Common myeloid progenitor, CD34-positive (primary cell): ENCODE results near the gene ELF3.
A peak's percentile ranks its signal among the peaks of the same experiment; 100 is the strongest.
"Not testable (repeated sequence)": the region's sequence is repeated elsewhere in the genome, so short reads cannot be mapped to it uniquely, and the experiment has no call there.

ENCODE experiments used
- CTCF ChIA-PET: fragments of 350-600 bp; sonication (Branson Sonifier 250); formaldehyde crosslinking; loops from one replicate; lab custom pipeline; 2021; ENCODE audit warnings: antibody characterized with exemption; lab: Charles Lee
- POLR2A ChIA-PET: fragments of 350-600 bp; sonication (Branson Sonifier 250); formaldehyde crosslinking; loops from one replicate; lab custom pipeline; 2021; ENCODE audit warnings: antibody characterized with exemption; lab: Charles Lee
- DNase-seq, 3 donors: peaks; one replicate each; pipeline versions ENCODE4 v3.0.0 to v3.0.0-alpha.2; 2013
- H3K27ac ChIP-seq, 2 experiments: 1 replicate in 1 of 2; 2 replicates in 1 of 2; pipeline ENCODE4 v1.7.0; 2013; ENCODE audit warnings: inconsistent platforms in 2 of 2, low read length in 2 of 2, mild to moderate bottlenecking in 2 of 2, low read depth in 1 of 2, moderate library complexity in 1 of 2; ENCODE audit not compliant: severe bottlenecking in 2 of 2, insufficient read depth in 1 of 2, poor library complexity in 1 of 2
- H3K27me3 ChIP-seq, 5 experiments: replicated peaks in 2 of 5; 1 replicate in 3 of 5; 2 replicates in 2 of 5; pipeline versions ENCODE4 v1.6.1 to v1.7.0; 2013; ENCODE audit warnings: low read length in 4 of 5, mild to moderate bottlenecking in 2 of 5, moderate library complexity in 2 of 5, inconsistent platforms in 1 of 5; ENCODE audit not compliant: insufficient read depth in 5 of 5, control insufficient read depth in 4 of 5
- H3K36me3 ChIP-seq, 4 experiments: 1 replicate in 2 of 4; 2 replicates in 2 of 4; pipeline versions ENCODE4 v1.6.1 to v1.7.0; 2013; ENCODE audit warnings: low read length in 3 of 4, control low read depth in 1 of 4, mild to moderate bottlenecking in 1 of 4; ENCODE audit not compliant: control insufficient read depth in 4 of 4, insufficient read depth in 4 of 4
- H3K4me1 ChIP-seq, 4 experiments: 1 replicate in 3 of 4; 2 replicates in 1 of 4; pipeline versions ENCODE4 v1.6.1 to v1.7.1; 2013; ENCODE audit warnings: low read length in 3 of 4, mild to moderate bottlenecking in 3 of 4, control low read depth in 1 of 4, inconsistent platforms in 1 of 4, moderate library complexity in 1 of 4; ENCODE audit not compliant: control insufficient read depth in 4 of 4, insufficient read depth in 4 of 4; ENCODE audit errors: control extremely low read depth in 1 of 4
- H3K4me3 ChIP-seq, 7 experiments: 1 replicate in 4 of 7; 2 replicates in 3 of 7; pipeline versions ENCODE4 v1.5.1 to v1.7.0; 2013; ENCODE audit warnings: mild to moderate bottlenecking in 7 of 7, low read length in 6 of 7, moderate library complexity in 6 of 7, inconsistent platforms in 2 of 7, low read depth in 2 of 7, control low read depth in 1 of 7; ENCODE audit not compliant: insufficient read depth in 4 of 7, control insufficient read depth in 1 of 7; ENCODE audit errors: extremely low read depth in 1 of 7
- H3K9me3 ChIP-seq, 5 experiments: 1 replicate in 4 of 5; 2 replicates in 1 of 5; pipeline versions ENCODE4 v1.6.1 to v1.7.1; 2013; ENCODE audit warnings: low read length in 4 of 5, mild to moderate bottlenecking in 2 of 5, inconsistent platforms in 1 of 5, low read depth in 1 of 5, moderate library complexity in 1 of 5; ENCODE audit not compliant: control insufficient read depth in 4 of 5, insufficient read depth in 2 of 5; ENCODE audit errors: control extremely low read depth in 1 of 5
- WGBS: methylation state at CpG from one replicate; pipeline ENCODE4 v1.1.5; 2013; ENCODE audit not compliant: insufficient coverage; 5-methylcytosine and 5-hydroxymethylcytosine counted together

ELF3 gene

DNA sequence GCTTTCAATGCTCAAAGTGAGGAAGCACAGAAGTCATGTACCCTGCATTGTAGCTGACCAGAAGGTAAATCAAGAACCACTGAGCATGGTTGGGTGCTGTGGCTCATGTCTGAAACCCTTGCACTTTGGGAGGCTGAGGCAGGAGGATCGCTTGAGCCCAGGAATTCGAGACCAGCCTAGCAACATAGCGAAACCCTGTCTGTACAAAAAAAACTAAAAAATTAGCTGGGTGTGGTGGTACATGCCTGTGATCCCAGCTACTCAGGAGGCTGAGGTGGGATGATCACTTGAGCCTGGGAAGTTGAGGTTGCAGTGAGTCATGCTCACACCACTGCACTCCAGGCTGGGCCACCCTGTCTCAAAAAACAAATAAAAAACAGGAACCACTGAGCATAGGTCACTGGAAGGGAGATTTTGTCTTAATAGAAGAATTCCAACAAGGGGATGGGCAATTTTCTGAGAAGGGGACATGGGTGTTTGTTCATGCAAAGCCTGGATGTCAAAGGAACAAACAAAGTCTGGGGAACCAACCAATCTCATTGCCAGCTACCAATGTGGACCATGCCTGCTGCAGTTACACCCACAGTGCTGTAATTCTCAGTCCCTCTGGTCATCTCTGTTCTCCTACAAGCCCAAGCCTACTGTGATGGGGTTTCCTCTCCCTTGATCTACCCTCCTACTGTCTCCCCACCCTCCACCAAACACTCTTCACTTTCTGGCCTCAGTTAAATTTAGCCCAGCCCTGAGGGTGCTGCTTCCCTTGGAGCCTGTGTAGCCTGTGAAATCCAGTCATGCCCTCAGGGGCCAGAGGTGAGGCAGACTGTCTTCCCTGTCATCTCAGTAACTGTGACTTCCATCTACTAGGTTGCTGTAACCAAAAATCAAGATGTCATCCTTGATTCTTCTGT lies 47.9 kb downstream of the ELF3 start:
- POLR2A ChIA-PET = no interaction called here
- 100% methylated on average over 1 of the region's 3 CpGs for WGBS
- Histone ChIP-seq H3K9me3 (no peaks in the 10 kb centered on the region), H3K27ac (no peak overlapping the region), H3K4me3 (no peak overlapping the region), H3K27me3 (no peaks in the 10 kb centered on the region), H3K36me3 (no peaks in the 10 kb centered on the region), H3K4me1 (no peaks in the 10 kb centered on the region)
- DNase-seq = peak; percentile 12 to 31 (median 29)
- CTCF ChIA-PET = interaction anchor here (2.1 kb wide), 1 partner anchor 10 kb away, joined by 4 read pairs; no protein-coding TSS in a partner anchor

DNA sequence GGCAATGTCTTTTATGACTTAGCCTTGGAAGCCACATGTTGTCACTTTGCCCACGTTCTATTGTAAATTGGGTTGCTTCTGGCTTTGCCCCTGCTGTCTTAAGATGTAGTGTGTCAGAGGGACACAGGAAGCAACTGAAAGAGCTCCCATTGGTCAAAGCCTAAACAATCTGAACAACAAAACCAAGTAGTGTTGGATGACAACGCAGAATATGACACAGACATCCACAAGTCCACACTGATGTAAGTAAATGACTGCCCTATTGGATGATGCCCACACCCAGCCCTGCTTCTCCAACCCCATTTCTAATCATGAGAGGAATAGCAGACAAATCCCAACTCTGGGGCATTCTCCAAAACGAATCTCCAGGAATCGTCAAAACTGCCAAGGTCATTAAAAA lies 50.7 kb downstream of the ELF3 start:
- CTCF ChIA-PET = no interaction called here
- 97% methylated on average over 4 of the region's 4 CpGs for WGBS
- Histone ChIP-seq H3K36me3 (no peaks in the 10 kb centered on the region), H3K27me3 (no peaks in the 10 kb centered on the region), H3K4me3 (no peak overlapping the region), H3K27ac (no peak overlapping the region), H3K9me3 (no peaks in the 10 kb centered on the region), H3K4me1 (no peaks in the 10 kb centered on the region)
- no peak for DNase-seq
- POLR2A ChIA-PET = no interaction called here

DNA sequence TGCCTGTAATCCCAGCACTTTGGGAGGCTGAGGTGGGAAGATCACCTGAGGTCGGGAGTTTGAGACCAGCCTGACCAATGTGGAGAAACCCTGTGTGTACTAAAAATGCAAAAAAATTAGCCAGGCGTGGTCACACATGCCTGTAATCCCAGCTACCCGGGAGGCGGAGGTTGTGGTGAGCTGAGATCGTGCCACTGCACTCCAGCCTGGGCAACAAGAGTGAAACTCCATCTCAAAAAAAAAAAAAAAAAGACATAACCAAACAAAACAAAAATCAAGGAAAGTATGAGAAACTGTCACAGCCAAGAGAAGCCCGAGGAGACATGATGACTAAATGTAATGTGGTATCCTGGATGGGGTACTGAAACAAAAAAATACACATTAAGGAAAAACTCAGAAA lies 51.4 kb downstream of the ELF3 start:
- DNase-seq, H3K4me1 ChIP-seq, H3K4me3 ChIP-seq, POLR2A ChIA-PET, CTCF ChIA-PET, H3K36me3 ChIP-seq, H3K27me3 ChIP-seq, H3K27ac ChIP-seq, H3K9me3 ChIP-seq: not testable (repeated sequence)
- 93% methylated on average over 4 of the region's 6 CpGs for WGBS

DNA sequence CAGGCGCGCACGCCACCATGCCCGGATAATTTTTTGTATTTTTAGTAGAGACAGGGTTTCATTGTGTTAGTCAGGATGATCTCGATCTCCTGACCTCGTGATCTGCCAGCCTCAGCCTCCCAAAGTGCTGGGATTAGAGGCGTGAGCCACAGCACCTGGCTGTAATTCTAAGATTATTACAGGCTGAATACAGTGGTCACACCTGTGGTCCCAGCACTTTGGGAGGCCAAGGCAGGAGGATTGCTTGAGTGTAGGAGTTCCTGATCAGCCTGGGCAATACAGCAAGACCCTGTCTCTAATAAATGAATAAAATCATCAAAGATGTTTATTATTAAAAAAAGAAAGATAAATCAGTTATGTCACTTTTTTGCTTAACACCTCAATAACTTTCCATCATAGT lies 52.2 kb downstream of the ELF3 start:
- H3K4me3 ChIP-seq, H3K27me3 ChIP-seq, H3K27ac ChIP-seq, H3K9me3 ChIP-seq, POLR2A ChIA-PET, DNase-seq, H3K4me1 ChIP-seq, H3K36me3 ChIP-seq, CTCF ChIA-PET: not testable (repeated sequence)
- 100% methylated on average over 7 of the region's 7 CpGs for WGBS

DNA sequence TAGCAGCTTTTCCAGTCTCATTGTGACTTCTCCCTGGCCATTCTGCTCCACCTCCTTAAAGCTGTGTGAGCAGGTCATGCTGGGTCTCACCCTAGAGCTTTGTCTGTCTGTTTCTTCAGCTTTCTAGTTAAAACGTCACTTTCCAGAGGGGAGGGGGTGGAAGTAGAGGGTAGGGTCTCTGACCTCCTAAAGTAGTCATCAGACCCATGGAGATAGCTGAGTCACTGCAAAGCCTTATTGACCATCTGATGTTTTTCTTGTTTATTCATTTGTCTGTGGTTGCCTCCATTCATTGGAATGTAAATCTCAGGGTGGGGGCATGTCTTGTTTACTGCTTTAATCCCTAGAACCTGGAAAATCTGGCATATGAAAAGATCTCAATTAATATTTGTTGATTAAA lies 52.7 kb downstream of the ELF3 start:
- ChIA-PET POLR2A (no interaction called here), CTCF (no interaction called here)
- Histone ChIP-seq H3K9me3 (no peaks in the 10 kb centered on the region), H3K36me3 (no peaks in the 10 kb centered on the region), H3K4me3 (no peak overlapping the region), H3K4me1 (no peaks in the 10 kb centered on the region), H3K27me3 (no peaks in the 10 kb centered on the region), H3K27ac (no peak overlapping the region)
- DNase-seq = no peak
- 40% methylated on average over 1 of the region's 1 CpG for WGBS

DNA sequence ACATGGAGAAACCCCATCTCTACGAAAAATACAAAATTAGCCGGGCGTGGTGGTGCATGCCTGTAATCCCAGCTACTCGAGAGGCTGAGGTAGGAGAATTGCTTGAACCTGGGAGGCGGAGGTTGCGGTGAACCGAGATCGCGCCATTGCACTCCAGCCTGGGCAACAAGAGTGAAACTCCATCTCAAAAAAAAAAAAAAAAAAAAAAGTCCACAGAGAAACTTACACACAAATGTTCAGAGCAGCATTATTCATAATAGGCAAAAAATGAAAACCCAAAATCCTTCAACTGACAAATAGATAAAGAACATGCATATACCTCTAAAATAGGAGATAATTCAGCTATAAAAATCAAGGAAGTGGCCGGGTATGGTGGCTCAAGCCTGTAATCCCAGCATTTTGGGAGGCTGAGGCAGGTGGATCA lies 54.5 kb downstream of the ELF3 start:
- CTCF ChIA-PET, H3K4me3 ChIP-seq: not testable (repeated sequence)
- 100% methylated on average over 1 of the region's 10 CpGs for WGBS

More for the DNA sequence above, 54.5 kb downstream of the ELF3 start:
- H3K27ac ChIP-seq, POLR2A ChIA-PET, DNase-seq, H3K9me3 ChIP-seq, H3K4me1 ChIP-seq, H3K27me3 ChIP-seq, H3K36me3 ChIP-seq: not testable (repeated sequence)
